ENCODE results near the gene SLC29A4. TPM values are rescaled to one million over a fixed set of nuclear protein-coding genes. Genes with fewer than 3 reads are reported as not detected.
A peak's percentile ranks its signal among the peaks of the same experiment; 100 is the strongest.

Gene SLC29A4
- total RNA-seq, 1 donor from 2014 or later: 7.3 TPM

DNA sequence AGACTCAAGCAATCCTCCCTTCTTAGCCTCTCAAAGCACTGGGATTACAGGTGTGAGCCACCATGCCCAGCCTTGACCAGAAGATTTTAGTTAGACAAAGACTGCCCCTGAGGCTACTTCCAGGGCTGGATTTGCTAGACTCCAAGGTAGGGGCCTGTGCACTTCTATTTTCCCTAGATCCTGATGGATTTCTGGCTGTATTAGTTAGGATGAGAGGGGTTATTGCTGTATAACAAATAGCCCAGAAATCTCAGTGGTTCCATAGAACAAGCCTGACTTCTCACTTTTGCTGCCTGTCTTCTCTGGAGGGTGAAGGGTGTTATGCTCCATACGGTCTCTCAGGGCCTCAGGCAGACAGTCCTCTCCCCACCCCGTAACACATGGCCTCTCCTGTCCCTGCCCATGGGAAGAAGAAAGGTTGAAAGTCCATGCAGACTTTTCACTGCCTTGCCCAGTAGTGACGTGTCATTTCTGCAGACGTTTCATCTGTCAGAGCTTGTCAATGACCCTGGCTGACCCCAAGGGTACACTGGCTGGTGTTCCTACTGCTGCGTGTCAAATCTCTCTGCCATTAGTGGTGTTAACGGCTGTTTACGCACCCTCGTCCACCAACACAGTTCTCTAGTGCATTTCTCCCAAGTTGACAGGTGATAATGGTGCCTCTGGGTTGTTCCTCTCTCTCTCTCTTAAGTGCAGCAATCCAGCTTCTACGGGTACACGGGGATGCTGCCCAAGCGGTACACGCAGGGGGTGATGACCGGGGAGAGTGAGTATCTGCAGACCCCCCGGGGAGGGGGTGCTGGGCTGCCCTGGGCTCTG lies 11.6 kb downstream of the SLC29A4 start:
- H3K36me3 ChIP-seq: no peaks in the 10 kb centered on the region
- no peak for TF ChIP-seq EZH2 (IDR thresholded peaks at IDR 0.05)
- TF ChIP-seq, protein P1, sequence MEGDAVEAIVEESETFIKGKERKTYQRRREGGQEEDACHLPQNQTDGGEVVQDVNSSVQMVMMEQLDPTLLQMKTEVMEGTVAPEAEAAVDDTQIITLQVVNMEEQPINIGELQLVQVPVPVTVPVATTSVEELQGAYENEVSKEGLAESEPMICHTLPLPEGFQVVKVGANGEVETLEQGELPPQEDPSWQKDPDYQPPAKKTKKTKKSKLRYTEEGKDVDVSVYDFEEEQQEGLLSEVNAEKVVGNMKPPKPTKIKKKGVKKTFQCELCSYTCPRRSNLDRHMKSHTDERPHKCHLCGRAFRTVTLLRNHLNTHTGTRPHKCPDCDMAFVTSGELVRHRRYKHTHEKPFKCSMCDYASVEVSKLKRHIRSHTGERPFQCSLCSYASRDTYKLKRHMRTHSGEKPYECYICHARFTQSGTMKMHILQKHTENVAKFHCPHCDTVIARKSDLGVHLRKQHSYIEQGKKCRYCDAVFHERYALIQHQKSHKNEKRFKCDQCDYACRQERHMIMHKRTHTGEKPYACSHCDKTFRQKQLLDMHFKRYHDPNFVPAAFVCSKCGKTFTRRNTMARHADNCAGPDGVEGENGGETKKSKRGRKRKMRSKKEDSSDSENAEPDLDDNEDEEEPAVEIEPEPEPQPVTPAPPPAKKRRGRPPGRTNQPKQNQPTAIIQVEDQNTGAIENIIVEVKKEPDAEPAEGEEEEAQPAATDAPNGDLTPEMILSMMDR (IDR thresholded peaks at IDR 0.05): no peak
- no peak for TF ChIP-seq EZH2phosphoT487 (IDR thresholded peaks at IDR 0.05)
- H3K27ac ChIP-seq: no peak overlapping the region
- no peak overlapping the region for H2AFZ ChIP-seq (replicated peaks)
- no peak overlapping the region for H3K4me3 ChIP-seq
- H3K27ac Mint-ChIP-seq: no peak overlapping the region
- peaks cover 3% of the 10 kb centered on the region for H3K9me3 Mint-ChIP-seq
- peaks cover 15% of the 10 kb centered on the region for H4K20me1 ChIP-seq (ENCODE audit: low read depth)
- peaks cover 9% of the 10 kb centered on the region for H3F3A ChIP-seq (ENCODE audit: low read depth)
- H3K4me2 ChIP-seq: no peak overlapping the region
- peaks cover 35% of the 10 kb centered on the region for H3K36me3 Mint-ChIP-seq
- peaks cover 13% of the 10 kb centered on the region for H3K4me1 Mint-ChIP-seq
- no peak for DNase-seq (ENCODE audit: low spot score)
- peaks cover 11% of the 10 kb centered on the region for H3K27me3 ChIP-seq
- no peak overlapping the region for H3K4me3 Mint-ChIP-seq
- no peaks in the 10 kb centered on the region for H3K79me2 ChIP-seq (ENCODE audit: low read depth)
- H3K9me3 ChIP-seq (ENCODE audit: low read depth): no peaks in the 10 kb centered on the region
- H3K9ac ChIP-seq: no peak overlapping the region
- no peaks in the 10 kb centered on the region for H3K4me1 ChIP-seq
- peaks cover 11% of the 10 kb centered on the region for H3K27me3 Mint-ChIP-seq (ENCODE audit: insufficient read depth, low read depth)

DNA sequence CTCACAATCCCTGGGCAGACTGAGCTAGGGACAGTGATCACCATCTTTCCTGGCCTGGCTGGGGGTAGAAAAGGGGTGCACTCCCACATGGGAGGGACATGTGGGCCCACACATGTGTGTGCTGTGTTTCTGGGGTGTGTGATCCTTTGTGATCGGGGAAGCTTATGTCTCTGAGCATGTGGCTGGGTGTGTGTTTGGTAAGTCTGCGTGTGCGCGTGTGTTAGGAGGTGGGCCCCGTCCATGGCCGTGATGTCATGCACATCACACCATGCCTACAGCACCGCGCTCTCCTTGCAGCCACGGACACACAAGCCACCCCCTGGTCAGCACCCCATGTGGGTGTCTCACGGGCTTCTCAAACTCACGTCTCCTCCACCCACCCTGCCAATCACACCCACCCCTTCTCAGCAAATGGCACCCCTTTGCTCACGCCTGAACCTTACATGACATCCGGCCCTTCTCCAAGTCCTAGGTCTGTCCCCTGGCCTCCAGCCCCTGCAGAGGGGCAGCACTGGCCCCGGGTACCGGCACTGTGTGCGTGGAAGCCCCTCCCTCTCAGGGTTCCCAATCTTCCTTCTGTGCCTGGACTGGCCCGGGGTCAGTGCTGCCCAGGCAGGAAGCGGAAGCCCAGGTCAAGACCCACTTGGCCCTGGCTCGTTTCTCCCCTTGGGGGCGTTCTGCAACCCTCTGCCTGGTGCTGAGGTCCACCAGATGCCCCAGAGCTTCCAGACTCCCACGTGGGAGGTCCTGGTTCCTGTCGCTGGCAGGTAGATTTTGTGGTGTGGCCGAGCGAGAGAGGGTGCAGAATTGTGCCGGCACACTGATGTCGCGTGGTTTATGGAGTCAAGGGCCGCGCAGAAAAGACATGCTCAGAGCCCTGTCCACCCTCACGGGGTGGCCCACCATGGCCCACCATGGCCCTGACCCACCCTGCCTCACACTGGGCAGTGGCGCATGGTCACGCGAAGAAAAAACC lies 12.6 kb downstream of the SLC29A4 start:
- Mint-ChIP-seq H3K36me3 (peaks cover 35% of the 10 kb centered on the region), H3K4me1 (peaks cover 13% of the 10 kb centered on the region), H3K4me3 (no peak overlapping the region), H3K27ac (no peak overlapping the region), H3K9me3 (peaks cover 3% of the 10 kb centered on the region), H3K27me3 (ENCODE audit: insufficient read depth, low read depth) (peaks cover 11% of the 10 kb centered on the region)
- Histone ChIP-seq H2AFZ (replicated peaks) (peak overlapping the region; percentile 85), H4K20me1 (ENCODE audit: low read depth) (peaks cover 15% of the 10 kb centered on the region), H3K27ac (no peak overlapping the region), H3K4me1 (no peaks in the 10 kb centered on the region), H3K4me2 (peak overlapping the region; percentile 93), H3K9me3 (ENCODE audit: low read depth) (no peaks in the 10 kb centered on the region), H3K27me3 (peaks cover 11% of the 10 kb centered on the region), H3K9ac (no peak overlapping the region), H3K36me3 (no peaks in the 10 kb centered on the region), H3K79me2 (ENCODE audit: low read depth) (no peaks in the 10 kb centered on the region), H3K4me3 (peak overlapping the region; percentile 51), H3F3A (ENCODE audit: low read depth) (peaks cover 9% of the 10 kb centered on the region)
- no peak for DNase-seq (ENCODE audit: low spot score)
- no peak for TF ChIP-seq EZH2phosphoT487 (IDR thresholded peaks at IDR 0.05)
- TF ChIP-seq, protein P1 (IDR thresholded peaks at IDR 0.05): no peak
- no peak for TF ChIP-seq EZH2 (IDR thresholded peaks at IDR 0.05)

DNA sequence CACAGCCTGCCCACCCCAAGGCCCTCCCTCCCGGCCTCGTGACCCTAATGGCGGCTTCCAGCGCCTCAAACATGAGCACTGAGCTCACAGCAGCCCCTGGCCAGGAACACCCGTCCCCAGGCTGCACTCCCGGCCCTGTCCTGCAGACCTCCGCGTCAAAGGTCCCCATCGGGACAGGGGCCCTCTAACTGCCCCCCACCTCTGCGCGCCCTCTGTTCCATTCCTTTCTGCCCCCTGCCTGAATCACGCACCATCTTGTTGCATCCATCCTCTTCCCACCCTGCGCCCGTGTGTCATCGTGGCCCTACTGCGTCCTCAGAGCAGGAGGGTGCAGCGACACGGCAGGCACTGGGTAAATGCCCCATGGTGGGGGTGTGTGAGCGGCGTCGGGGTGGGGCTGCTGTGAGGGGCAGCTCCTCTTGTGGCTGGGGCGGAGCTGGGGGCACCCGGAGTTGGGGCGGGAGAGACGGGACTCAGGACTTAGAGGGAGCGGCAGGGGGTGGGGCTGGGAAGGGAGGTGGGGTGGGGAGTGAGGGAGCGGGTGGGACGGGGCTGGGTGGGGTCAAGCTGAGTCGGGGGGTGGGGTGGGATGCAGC lies 13.4 kb downstream of the SLC29A4 start:
- Mint-ChIP-seq H3K36me3 (peaks cover 38% of the 10 kb centered on the region), H3K9me3 (peaks cover 3% of the 10 kb centered on the region), H3K4me1 (peaks cover 13% of the 10 kb centered on the region), H3K27ac (no peak overlapping the region), H3K27me3 (ENCODE audit: insufficient read depth, low read depth) (peaks cover 11% of the 10 kb centered on the region), H3K4me3 (no peak overlapping the region)
- H3K9me3 ChIP-seq (ENCODE audit: low read depth): no peaks in the 10 kb centered on the region
- no peaks in the 10 kb centered on the region for H3K4me1 ChIP-seq
- TF ChIP-seq, protein P1 (IDR thresholded peaks at IDR 0.05): peak; percentile 16
- TF ChIP-seq EZH2 (IDR thresholded peaks at IDR 0.05) (no peak), EZH2phosphoT487 (IDR thresholded peaks at IDR 0.05) (no peak)
- peaks cover 15% of the 10 kb centered on the region for H4K20me1 ChIP-seq (ENCODE audit: low read depth)
- peaks cover 11% of the 10 kb centered on the region for H3K27me3 ChIP-seq
- peak overlapping the region; percentile 51 for H3K4me3 ChIP-seq
- H3K27ac ChIP-seq: no peak overlapping the region
- no peaks in the 10 kb centered on the region for H3K79me2 ChIP-seq (ENCODE audit: low read depth)
- H3F3A ChIP-seq (ENCODE audit: low read depth): peaks cover 9% of the 10 kb centered on the region
- H3K4me2 ChIP-seq: peak overlapping the region; percentile 93
- H2AFZ ChIP-seq (replicated peaks): peak overlapping the region; percentile 85
- no peaks in the 10 kb centered on the region for H3K36me3 ChIP-seq
- DNase-seq (ENCODE audit: low spot score): peak; percentile 86
- H3K9ac ChIP-seq: no peak overlapping the region

Measured in neural progenitor cell (in vitro differentiated cells).